HG03060 (cell line): ENCODE measurements around the gene DRC1.

Source experiments
- ATAC-seq: cut with Tn5 transposase; IDR thresholded peaks from one replicate; pipeline ENCODE4 v1.9.1; 2021; ENCODE audit warnings: low read depth, moderate number of reproducible peaks; ENCODE audit not compliant: unreplicated experiment

The DRC1 gene

DNA sequence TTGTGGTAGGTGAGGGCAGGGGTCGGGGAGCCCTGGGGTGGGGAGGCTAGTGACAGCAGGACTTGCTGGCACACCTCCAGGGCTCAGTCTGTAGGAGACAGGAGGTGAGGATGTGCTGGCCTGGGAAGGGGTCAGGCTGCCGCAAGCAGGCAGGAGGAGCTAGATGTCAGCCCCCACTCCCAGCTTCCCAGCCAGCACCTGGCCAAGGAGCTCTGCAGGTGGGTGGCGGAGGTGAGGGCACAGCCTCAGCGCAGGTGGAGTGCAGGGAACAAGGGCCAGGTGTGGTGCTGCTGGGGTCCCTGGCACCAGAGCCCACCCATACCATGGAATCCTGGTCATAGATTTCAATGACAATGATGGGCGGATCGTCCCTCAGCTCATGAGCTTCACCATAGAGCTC is 73.3 kb downstream of the DRC1 start:
- no peak for ATAC-seq

DNA sequence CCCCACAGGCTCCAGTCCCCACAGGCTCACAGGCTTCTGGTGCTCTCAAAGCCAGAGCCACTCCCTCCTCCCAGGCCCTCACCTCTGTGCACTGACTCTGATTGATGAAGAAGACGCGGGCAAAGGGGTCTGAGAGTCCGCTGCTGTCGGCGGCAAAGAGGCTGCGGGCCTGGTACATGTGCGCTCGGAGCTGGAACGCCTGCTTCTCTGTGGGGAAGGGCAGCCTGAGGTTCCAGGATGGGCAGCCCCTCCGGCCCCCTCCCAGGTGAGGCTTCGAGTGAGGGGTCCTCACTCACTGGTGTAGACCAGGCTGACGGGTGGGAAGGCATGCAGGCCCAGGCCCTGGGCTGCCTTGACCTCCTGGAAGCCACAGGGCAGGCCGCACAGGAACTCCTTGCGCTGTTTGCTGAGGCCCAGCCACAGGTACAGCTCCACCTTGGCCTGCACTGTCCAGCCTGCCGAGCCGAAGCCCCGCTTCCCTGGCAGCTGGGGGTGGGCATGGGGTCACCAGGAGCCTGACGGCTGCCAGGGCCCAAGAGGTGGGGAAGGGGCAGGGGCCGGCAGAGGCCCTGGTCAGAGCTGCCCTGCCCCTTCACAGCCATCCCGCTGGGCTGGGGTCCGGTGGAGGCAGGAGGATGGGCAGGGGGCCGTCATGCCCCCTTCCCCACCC is 74.2 kb downstream of the DRC1 start:
- ATAC-seq = no peak

- ATAC-seq = no peak
Observed at GRCh38 chr2:26477126-26477910, 75.6 kb downstream of the DRC1 start.

- no peak for ATAC-seq
Observed at GRCh38 chr2:26477911-26478253, 76.2 kb downstream of the DRC1 start, which contains the start of gene OTOF. OTOF (minus strand) TSS chr2:26478124.

DNA sequence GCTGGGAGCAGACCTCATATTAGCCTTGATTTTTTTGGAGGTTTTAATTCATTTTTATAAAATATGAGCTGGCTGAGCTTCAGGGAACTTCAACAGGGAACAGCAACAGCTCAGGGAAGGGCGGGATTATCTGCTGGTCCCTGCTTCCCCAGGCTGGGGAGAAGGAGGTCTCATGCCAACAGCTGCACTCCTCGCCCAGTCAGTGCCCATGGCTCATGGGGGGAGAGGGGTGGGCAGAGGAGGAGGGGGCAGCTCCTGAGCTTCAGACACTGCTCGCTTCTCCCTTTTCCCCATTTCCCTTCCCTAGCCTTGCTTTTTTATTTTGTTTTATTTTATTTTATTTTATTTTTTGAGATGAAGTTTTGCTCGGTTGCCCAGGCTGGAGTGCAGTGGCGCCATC is 76.6 kb downstream of the DRC1 start:
- ATAC-seq = no peak

DNA sequence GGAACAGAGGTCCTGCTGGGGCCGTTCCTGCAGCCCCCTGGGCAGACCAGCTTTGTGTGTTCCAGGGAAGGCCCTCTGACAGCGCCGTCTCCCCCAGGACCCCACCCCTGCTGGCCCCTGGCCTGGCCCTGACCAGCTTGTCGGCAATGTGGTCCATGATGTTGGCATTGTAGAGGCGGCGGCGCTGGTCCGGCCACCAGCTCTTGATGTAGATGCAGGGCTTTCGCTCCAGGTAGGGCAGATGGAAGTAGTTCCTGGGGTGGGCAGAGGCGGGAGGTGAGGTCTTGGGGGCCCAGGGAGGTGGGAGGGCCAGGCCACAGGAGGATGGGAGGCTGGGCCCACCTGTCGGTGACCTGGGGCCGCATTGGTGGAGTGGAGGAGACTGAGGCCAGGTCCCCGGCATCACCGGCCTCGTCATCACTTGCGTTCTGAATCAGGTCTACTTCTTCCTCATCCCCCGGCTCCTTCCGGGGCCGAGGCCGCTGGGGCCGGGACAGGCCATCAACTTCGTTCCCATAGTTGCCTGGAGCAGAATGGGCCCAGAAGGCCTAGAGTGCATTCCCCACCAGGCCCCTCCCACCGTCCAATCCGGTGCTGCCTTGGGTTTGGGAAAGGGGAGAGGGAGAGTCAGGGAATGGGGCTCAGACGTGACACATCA is 77.5 kb downstream of the DRC1 start:
- no peak for ATAC-seq

GRCh38 chr2:26479789-26480565 is 78.3 kb downstream of the DRC1 start:
- no peak for ATAC-seq

DNA sequence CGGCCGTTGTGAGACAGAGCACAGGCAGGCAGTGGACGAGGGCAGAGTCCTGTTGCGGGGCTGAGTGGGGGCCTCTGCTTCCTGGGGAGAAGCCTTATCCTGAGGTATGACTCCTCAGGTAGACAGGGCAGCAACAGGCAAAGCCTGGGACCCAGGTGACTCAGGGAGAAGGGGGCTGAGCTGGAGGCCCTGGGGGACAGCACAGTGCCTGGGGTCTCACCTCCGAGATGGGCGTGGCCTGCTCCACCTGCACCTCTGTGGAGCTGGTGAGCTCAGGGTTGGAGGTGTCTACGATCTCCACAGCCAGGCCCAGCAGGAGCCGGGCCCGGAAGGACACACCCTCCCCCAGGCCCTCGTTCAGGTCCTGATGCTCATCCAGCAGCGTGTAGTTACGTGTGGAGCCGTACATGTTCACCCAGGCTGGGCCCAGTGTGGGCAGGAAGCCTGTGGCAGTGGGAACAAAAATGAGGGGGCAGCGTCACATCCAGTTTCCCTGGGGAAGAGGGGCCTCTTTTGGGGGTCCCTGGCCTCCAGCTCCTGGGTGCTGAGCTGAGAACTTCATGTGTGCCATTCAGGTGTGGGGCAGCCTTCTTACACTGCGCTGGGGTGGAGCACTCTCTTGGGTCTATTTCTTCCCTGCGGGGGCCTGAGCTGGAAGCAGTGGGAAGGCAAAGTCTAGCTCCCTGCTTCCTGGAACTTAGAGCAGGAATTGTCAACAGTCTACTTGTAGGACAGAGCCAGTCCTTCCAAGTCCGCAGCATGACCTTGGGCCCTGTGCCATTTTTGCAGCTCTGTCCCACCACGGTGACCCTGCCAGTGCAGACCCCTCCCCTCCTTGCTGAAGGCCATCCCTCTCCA is 79.1 kb downstream of the DRC1 start:
- ATAC-seq = no peak

DNA sequence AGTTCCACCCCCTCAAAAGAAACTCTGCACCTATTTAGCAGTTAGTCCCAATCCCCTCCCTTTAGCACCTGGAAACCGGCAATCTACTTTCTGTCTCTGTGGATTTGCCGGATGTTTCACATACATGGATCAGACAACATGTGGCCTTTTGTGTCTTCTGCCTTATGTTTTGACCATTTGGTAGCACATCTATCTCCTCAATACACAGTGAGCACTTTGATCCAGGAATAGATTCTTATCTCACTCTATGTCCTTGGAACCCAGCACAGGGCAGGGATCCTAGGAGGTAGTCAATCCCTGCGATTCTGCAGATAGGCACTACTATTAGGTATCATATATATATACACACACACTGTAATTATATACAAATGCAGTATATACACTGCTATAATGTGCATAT is 80.0 kb downstream of the DRC1 start:
- ATAC-seq = no peak

DNA sequence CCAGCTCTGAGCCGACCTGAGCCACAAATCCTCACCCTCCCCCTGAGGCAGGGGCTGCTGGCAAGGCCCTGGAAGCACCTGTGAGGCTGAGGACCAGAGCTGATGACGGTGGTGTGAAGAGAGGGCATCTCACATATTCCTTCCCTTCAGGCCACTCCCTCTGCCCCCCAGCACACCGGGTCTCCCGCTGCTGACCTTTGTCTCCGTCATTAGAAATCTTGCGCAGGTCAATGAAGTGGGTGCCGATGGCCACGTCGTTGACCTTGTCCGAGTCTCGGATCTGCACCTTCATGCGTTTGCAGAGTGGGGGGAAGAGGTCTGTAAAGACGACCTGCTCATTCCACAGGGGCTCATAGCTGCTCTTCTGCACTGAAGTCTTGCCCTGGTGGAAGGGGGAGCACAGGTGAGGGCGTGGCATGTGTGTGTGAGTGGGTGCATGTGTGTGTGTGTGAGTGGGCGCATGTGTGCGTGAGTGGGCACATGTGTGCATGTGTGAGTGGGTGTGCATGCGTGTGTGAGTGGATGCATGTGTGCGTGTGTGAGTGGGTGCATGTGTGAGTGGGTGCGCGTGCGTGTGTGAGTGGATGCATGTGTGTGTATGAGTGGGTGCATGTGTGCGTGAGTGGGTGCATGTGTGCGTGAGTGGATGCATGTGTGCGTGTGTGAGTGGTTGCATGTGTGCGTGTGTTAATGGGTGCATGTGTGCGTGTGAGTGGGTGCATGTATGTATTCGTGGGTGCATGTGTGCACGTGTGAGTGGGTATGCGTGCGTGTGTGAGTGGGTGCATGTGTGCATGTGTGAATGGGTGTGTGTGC is 80.7 kb downstream of the DRC1 start:
- no peak for ATAC-seq

GRCh38 chr2:26483027-26483326 is 81.3 kb downstream of the DRC1 start:
- no peak for ATAC-seq

DNA sequence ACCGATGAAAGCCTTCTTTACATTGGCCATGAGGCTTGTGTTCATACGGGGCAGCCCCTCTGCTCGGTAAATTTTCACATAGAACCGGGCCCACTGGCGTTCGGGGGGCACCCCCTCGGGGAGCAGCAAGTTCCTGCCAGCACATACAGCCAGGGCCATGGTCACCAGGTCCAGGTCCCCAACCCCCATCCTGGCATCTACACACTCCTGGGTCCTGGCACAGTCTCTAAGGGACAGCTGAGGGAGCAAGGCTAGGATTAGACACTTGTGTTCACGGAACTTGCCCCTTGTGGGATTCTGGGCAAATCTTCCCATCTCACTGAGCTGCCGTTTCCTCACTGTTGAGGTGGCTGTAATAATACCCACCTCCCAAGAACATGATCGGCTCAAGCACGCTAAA is 81.8 kb downstream of the DRC1 start:
- ATAC-seq = no peak

DNA sequence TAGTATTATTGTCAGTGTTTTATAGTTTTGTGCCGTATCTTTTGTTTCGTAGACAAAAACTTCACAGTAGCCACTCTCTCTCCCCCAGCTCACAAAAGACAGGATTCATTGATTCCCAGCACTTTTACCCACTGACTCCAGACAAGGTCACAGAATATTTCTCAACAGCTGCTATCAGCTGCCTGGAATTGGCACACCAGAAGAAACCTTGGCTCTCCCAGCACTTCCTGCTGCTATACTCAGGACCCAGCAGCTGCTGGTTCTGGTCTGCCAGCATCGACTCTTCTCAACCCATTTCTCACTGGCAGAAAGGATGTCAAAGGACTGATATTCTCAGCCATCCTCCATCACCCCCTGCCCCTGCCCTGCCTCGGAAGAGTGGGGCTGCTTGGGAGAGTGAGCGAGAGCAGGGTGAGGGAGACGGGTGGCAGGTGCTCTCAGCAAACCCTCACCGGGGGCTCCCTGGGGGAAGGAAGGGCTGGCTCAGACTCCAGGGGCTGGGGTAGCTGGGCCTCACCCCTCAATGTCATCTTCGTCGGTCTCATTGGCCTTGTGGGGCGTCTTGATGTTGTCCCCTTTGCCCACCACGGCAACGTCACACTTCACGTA is 82.3 kb downstream of the DRC1 start:
- no peak for ATAC-seq

DNA sequence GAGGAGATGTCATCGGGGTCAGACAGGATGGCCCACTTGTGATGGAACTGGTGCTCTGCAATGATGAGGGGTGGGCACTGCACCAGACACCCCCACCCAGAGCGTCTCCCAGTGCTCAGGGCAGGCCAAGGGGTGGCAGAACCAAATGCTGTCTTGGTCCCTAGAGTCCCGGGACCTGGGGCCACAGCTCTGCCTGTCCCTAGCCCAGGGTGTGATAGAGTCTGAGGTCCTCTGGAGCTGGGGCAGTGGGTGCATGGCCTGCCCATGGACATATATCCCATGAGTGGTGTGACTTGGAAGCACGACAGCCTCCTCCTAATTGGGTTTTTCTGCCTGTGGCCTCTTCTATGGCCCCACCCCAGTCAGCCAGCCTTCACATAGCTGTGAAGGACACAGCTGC is 82.9 kb downstream of the DRC1 start:
- no peak for ATAC-seq

GRCh38 chr2:26485099-26485498 is 83.4 kb downstream of the DRC1 start:
- ATAC-seq = no peak

GRCh38 chr2:26485725-26486418 is 84.2 kb downstream of the DRC1 start:
- no peak for ATAC-seq

- ATAC-seq = no peak
Observed at GRCh38 chr2:26486789-26487188, 85.1 kb downstream of the DRC1 start.

DNA sequence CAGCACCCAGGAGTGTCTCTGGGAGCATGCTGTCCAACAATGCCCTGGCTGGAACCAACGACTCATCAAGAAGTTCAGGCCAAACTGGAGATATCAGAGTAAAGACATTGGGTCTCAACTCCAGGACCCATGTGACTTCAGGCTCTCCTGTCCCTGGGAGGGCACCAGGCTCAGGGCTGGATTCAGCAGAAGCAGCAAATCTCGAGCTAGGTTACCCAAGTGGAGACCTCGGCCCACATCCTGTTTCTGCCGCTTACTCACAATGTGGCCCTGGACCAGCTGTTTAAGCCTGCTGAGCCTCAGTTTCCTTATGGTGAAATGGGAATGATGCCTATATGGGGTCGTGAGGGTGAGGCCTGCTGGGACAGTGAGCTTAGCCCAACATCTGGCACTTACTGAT is 85.5 kb downstream of the DRC1 start:
- no peak for ATAC-seq
